Neural crest cell (in vitro differentiated cells): ENCODE measurements around the gene CGB1. TPM values are rescaled to one million over a fixed set of nuclear protein-coding genes. Genes with fewer than 3 reads are reported as not detected.
"Not testable (repeated sequence)": the region's sequence is repeated elsewhere in the genome, so short reads cannot be mapped to it uniquely, and the experiment has no call there.

Source experiments
- DNase-seq: peaks from one replicate; pipeline ENCODE4 v3.0.0; 2021; ENCODE audit warnings: low read depth, mixed read lengths, low spot score
- H3K27ac Mint-ChIP-seq: one replicate; pipeline ENCODE4 v1.8.0; 2021; ENCODE audit warnings: mild to moderate bottlenecking, mixed read lengths; ENCODE audit not compliant: unreplicated experiment
- H3K27me3 Mint-ChIP-seq: 2 replicates; pipeline ENCODE4 v1.8.0; 2021; ENCODE audit warnings: low read depth, mild to moderate bottlenecking, mixed read lengths
- H3K36me3 Mint-ChIP-seq: 2 replicates; pipeline ENCODE4 v1.8.0; 2021; ENCODE audit warnings: low read depth, mild to moderate bottlenecking, mixed read lengths
- H3K4me1 Mint-ChIP-seq: 2 replicates; pipeline ENCODE4 v1.8.0; 2021; ENCODE audit warnings: mixed read lengths
- H3K4me3 Mint-ChIP-seq: one replicate; pipeline ENCODE4 v1.8.0; 2021; ENCODE audit warnings: mild to moderate bottlenecking, mixed read lengths
- H3K9me3 Mint-ChIP-seq: 2 replicates; pipeline ENCODE4 v1.8.0; 2021; ENCODE audit warnings: mixed read lengths
- total RNA-seq: library from RNA; stranded (reverse); gene quantifications from 2 replicates; pipeline ENCODE4 v1.2.1, GENCODE V29; 2021
- TF ChIP-seq, protein P1 (sequence below): fragments of 200-600 bp; sonication (generic); conservative IDR thresholded peaks from 2 replicates; pipeline ENCODE4 v1.5.0; 2021; ENCODE audit warnings: antibody characterized with exemption, mild to moderate bottlenecking

The CGB1 gene
- total RNA-seq, 1 donor from 2014 or later = not detected

DNA sequence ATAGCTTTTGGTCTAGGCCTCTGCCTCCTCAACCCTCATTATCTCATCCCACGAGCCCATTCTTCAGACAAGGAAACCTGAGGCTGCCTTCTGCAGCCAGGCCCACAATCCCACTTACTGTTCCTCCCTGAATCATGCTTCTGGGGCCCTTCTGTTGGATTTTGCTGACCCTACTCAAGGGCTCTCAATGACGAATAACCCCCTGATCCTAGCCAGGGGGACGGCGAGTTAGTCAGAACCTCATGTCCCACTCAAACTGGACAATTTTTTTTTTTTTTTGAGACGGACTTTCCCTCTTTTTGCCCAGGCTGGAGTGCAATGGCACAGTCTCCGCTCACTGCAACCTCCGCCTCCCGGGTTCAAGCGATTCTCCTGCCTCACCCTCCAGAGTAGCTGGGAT is 14.6 kb downstream of the CGB1 start:
- peaks cover 11% of the 10 kb centered on the region for H3K4me1 Mint-ChIP-seq
- peaks cover 54% of the 10 kb centered on the region for H3K27me3 Mint-ChIP-seq
- no peak overlapping the region for H3K4me3 Mint-ChIP-seq
- no peaks in the 10 kb centered on the region for H3K36me3 Mint-ChIP-seq
- TF ChIP-seq, protein P1, sequence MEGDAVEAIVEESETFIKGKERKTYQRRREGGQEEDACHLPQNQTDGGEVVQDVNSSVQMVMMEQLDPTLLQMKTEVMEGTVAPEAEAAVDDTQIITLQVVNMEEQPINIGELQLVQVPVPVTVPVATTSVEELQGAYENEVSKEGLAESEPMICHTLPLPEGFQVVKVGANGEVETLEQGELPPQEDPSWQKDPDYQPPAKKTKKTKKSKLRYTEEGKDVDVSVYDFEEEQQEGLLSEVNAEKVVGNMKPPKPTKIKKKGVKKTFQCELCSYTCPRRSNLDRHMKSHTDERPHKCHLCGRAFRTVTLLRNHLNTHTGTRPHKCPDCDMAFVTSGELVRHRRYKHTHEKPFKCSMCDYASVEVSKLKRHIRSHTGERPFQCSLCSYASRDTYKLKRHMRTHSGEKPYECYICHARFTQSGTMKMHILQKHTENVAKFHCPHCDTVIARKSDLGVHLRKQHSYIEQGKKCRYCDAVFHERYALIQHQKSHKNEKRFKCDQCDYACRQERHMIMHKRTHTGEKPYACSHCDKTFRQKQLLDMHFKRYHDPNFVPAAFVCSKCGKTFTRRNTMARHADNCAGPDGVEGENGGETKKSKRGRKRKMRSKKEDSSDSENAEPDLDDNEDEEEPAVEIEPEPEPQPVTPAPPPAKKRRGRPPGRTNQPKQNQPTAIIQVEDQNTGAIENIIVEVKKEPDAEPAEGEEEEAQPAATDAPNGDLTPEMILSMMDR = no peak
- no peak for DNase-seq
- H3K9me3 Mint-ChIP-seq = no peaks in the 10 kb centered on the region
- H3K27ac Mint-ChIP-seq = no peak overlapping the region

DNA sequence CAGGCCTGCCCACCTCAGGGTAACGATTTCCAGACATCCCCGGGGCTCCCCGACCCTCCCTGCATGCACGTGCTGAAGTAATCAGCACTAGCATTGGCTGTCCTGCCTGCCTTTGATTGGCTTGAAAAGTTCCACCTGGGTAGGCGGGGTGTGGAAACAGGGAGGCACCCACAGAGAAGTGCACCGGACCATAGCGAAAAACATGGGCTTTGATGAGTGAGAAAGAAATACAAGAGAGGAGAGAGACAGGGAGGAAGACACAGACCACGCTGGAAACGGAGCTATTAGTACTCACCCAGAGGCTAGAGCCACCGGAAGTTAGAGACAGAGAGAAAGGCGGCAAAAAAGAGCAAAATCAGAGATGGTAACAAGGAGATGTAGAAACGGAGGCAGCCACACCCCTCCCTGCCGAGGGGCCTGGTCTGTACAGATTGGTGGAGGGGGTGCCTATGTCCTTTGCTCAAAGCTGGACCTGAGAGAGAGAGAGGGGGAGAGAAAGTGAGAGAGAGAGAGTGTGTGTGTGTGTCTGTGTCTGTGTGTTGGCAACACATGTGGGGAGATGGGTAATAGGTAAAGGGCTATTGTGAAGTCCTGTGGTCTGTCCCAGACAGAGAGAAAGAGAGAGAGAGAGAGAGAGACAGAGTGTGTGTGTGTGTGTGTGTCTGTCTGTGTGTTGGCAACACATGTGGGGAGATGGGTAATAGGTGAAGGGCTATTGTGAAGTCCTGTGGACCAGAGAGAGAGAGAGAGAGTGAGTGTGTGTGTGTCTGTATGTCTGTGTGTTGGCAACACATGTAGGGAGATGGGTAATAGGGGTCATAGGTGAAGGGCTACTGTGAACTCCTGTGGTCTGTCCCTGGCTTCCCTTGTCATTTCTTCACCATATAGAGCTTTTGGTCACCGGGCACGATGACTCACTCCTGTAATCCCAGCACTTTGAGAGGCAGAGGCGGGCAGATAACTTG is 15.5 kb downstream of the CGB1 start:
- no peak for DNase-seq
- Mint-ChIP-seq H3K4me1 (peaks cover 11% of the 10 kb centered on the region), H3K27me3 (peaks cover 56% of the 10 kb centered on the region), H3K27ac (no peak overlapping the region), H3K9me3 (no peaks in the 10 kb centered on the region), H3K4me3 (peak overlapping the region; percentile 25), H3K36me3 (no peaks in the 10 kb centered on the region)
- TF ChIP-seq, protein P1 = no peak

DNA sequence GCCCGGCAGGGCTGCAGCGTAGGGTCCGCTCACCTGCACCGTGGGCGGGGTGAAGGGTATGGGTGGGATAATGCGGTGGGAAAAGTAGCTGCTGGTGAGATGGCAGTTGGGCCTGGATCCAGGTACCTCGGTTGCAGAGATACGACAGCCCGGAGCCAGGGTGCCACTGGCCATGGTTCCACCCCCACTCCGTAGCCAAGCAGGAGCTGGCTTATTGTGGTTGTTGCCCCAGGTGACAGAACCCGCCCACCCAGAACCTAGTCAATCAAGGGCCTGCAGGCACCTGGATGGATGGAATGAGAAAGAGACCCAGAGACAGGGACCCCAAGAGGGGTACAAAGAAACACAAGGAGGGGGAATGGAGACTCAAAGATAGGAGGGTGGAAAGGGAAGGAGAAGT is 16.4 kb downstream of the CGB1 start:
- no peaks in the 10 kb centered on the region for H3K9me3 Mint-ChIP-seq
- DNase-seq = no peak
- H3K27ac Mint-ChIP-seq = no peak overlapping the region
- TF ChIP-seq, protein P1 = no peak
- H3K27me3 Mint-ChIP-seq = peaks cover 60% of the 10 kb centered on the region
- H3K36me3 Mint-ChIP-seq = peaks cover 5% of the 10 kb centered on the region
- H3K4me1 Mint-ChIP-seq = peaks cover 11% of the 10 kb centered on the region
- peak overlapping the region; percentile 54 for H3K4me3 Mint-ChIP-seq

DNA sequence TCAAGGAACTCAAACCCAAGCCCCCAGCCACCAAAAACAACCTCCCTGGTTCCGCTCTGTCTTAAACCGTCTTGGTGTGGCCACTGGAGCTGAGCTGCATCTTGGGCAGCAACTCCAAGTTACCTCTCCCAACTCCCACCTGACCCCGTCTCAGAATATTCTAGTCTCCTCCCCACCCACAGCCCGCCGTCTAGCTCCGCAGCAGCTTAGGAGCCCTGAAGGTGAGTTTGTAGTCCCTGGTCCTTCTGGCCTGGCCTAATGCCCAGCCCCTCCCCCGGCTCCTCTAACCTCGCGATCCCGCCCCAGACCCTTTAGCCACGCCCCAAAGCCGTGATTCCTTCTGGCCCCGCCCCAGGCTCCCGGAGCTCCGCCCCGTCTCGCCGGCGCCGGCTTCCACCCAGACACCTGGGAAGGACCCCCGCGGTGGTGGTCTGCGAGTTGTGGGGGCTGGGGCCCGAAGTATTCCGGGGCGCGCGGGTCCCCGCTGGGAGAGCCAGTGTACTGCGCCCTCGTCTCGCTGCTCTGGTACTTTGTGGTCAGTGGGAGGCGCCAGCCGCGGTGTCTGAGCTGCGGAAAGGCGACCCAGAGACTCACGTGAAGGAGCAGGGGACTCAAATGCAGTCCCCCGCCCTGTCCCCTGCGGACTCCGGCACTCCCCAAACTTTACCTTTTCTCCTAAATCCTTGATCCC is 17.3 kb downstream of the CGB1 start:
- DNase-seq = peak; percentile 39
- no peak overlapping the region for H3K27ac Mint-ChIP-seq
- H3K27me3 Mint-ChIP-seq = peaks cover 60% of the 10 kb centered on the region
- TF ChIP-seq, protein P1 = peak; percentile 56
- no peaks in the 10 kb centered on the region for H3K9me3 Mint-ChIP-seq
- peak overlapping the region; percentile 73 for H3K4me3 Mint-ChIP-seq
- H3K4me1 Mint-ChIP-seq = peaks cover 11% of the 10 kb centered on the region
- H3K36me3 Mint-ChIP-seq = peaks cover 7% of the 10 kb centered on the region

DNA sequence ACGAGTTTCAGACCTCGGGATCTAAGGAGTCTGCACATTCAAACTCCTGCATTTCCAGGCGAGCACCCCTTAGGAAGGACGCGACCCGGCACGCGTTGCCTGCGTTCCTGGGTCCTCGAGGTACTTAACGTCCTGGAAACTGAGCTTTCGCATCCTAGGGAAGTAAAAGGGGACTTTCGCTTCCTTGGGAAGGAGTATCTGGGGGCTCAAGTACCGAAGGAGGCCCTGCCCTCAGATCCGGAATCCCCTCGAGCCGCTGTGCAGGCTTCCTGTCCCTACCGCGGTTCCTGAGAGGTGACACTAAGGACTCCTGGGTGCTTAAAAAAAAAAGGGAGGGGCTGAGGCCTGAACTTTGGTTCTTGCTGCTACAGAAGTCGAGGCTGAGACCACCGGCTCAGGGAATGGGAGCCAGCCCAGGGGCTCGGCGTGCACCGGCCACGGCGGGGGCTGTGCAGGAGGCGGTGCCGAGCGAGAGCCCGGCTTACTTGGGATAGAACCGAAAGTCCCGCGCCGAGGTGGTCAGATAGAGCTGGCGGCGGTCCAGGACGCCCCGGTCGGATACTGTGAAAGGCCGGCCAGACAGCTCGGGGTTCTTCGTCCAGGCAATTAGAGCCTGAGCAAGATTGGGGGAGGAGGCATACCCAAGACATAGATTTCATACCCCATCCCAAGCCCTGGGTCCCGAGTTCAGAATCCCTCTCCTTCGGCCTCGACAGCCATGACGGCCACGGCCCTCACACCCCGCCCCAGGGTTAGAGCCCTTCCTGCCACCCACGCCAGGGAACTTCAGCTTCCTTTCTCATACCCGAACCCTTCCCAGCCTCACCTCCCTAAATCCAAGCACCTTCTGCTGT is 18.1 kb downstream of the CGB1 start:
- Mint-ChIP-seq H3K27me3 (peaks cover 60% of the 10 kb centered on the region), H3K4me1 (peaks cover 11% of the 10 kb centered on the region), H3K4me3 (peak overlapping the region; percentile 73)
- not testable (repeated sequence) for H3K9me3 Mint-ChIP-seq, DNase-seq, H3K27ac Mint-ChIP-seq, H3K36me3 Mint-ChIP-seq
